ENCODE results near the gene SH3BP4. TPM values are rescaled to one million over a fixed set of nuclear protein-coding genes. Genes with fewer than 3 reads are reported as not detected.

The SH3BP4 gene
- total RNA-seq, 1 experiment from 2014 or later = 93.8 TPM

DNA sequence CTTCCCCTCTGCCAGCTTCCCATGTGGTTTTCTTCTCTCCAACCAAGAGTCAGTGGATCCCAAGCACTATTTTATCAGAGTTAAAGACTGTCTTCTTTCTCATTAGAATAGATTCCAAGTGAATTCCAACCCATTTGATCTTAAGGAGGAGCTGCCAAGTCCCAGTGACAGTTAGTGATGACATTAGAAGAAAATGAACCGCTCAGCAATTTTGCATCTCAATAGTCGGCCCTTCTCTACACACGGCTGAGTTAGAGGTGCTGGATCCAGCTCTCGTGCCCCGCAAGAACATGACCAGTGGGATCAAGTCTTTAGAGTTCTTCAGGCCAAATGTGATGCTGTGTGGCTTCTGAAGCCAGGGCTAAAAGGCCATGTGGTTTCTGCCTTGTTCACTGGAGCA lies 132.6 kb downstream of the SH3BP4 start:
- H3K79me2 ChIP-seq (ENCODE audit: insufficient read depth, low read length) = no peaks in the 10 kb centered on the region
- H3K9me3 Mint-ChIP-seq = no peaks in the 10 kb centered on the region; a peak in 1 of 5 replicates
- no peak overlapping the region for H2BK120ac ChIP-seq (ENCODE audit: low read depth, low read length, poor library complexity, severe bottlenecking)
- no peak overlapping the region for H3K56ac ChIP-seq (ENCODE audit: insufficient read length, low read depth, low read length)
- no peaks in the 10 kb centered on the region for H3K79me1 ChIP-seq (ENCODE audit: insufficient read depth, low read depth, low read length, poor library complexity, severe bottlenecking)
- H3K4ac ChIP-seq (ENCODE audit: low read depth, low read length) = no peak overlapping the region
- no peak overlapping the region for H2BK20ac ChIP-seq (ENCODE audit: low read depth, low read length, poor library complexity, severe bottlenecking)
- no peaks in the 10 kb centered on the region for H3K36me3 Mint-ChIP-seq (ENCODE audit: insufficient read depth in 1 of 3, low read depth in 3 of 3)
- no peak overlapping the region for H2BK15ac ChIP-seq (ENCODE audit: low read depth, low read length)
- DNase-seq = no peak
- H2AK5ac ChIP-seq (ENCODE audit: insufficient read length, low read length) = no peak overlapping the region
- H4K5ac ChIP-seq (ENCODE audit: insufficient read length, low read depth, low read length) = no peak overlapping the region
- H3K4me2 ChIP-seq (ENCODE audit: insufficient read depth, insufficient read length, low read length) = no peak overlapping the region
- H3K4me3 Mint-ChIP-seq = no peak overlapping the region
- no peak overlapping the region for H3K9ac ChIP-seq (ENCODE audit: extremely low read depth, insufficient read length, low read length)
- H2BK5ac ChIP-seq (ENCODE audit: insufficient read length, low read length) = no peak overlapping the region
- H3T11ph ChIP-seq (ENCODE audit: low read length) = no peak overlapping the region
- no peak overlapping the region for H3K23ac ChIP-seq (ENCODE audit: insufficient read length, low read depth, low read length)
- TF ChIP-seq, protein P1, sequence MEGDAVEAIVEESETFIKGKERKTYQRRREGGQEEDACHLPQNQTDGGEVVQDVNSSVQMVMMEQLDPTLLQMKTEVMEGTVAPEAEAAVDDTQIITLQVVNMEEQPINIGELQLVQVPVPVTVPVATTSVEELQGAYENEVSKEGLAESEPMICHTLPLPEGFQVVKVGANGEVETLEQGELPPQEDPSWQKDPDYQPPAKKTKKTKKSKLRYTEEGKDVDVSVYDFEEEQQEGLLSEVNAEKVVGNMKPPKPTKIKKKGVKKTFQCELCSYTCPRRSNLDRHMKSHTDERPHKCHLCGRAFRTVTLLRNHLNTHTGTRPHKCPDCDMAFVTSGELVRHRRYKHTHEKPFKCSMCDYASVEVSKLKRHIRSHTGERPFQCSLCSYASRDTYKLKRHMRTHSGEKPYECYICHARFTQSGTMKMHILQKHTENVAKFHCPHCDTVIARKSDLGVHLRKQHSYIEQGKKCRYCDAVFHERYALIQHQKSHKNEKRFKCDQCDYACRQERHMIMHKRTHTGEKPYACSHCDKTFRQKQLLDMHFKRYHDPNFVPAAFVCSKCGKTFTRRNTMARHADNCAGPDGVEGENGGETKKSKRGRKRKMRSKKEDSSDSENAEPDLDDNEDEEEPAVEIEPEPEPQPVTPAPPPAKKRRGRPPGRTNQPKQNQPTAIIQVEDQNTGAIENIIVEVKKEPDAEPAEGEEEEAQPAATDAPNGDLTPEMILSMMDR (conservative IDR thresholded peaks at IDR 0.05) = no peak
- no peaks in the 10 kb centered on the region for H3K4me1 ChIP-seq (ENCODE audit: insufficient read depth, low read length)
- no peak overlapping the region for H4K8ac ChIP-seq (replicated peaks; ENCODE audit: insufficient read length, low read depth, low read length)
- H3K27ac ChIP-seq (ENCODE audit: insufficient read length, low read depth, low read length) = no peak overlapping the region
- H3K27ac Mint-ChIP-seq = no peak overlapping the region
- no peaks in the 10 kb centered on the region for H3K23me2 ChIP-seq (ENCODE audit: insufficient read length, low read depth, low read length, poor library complexity, severe bottlenecking)
- H4K20me1 ChIP-seq (ENCODE audit: control insufficient read depth, insufficient read depth, insufficient read length) = no peaks in the 10 kb centered on the region
- no peak overlapping the region for H2AFZ ChIP-seq (ENCODE audit: low read length)
- H4K91ac ChIP-seq (ENCODE audit: insufficient read length, low read depth, low read length) = no peak overlapping the region
- no peak overlapping the region for H3K18ac ChIP-seq (ENCODE audit: insufficient read length, low read depth, low read length)
- no peak overlapping the region for H2BK12ac ChIP-seq (ENCODE audit: insufficient read length, low read depth, low read length)
- no peaks in the 10 kb centered on the region; the same call in 1 of the 2 replicates for H3K27me3 Mint-ChIP-seq (ENCODE audit: low read depth)
- no peak overlapping the region; the same call in 1 of the 2 replicates for H3K14ac ChIP-seq (ENCODE audit: insufficient read depth, low read length)
- H3K27me3 ChIP-seq (ENCODE audit: insufficient read depth, low read length) = 0 out of 2 replicates have a peak, but pooled peaks cover 2% of the 10 kb centered on the region
- H3K4me1 Mint-ChIP-seq = peaks cover 14 to 24% of the 10 kb centered on the region in 2 experiments
- no CpG with 5 or more reads among the region's 5 CpGs for WGBS (ENCODE audit: extremely low coverage, insufficient read length, low lambda C conversion rate)
- H3K9me3 ChIP-seq (ENCODE audit: control insufficient read depth, low read depth, low read length) = no peaks in the 10 kb centered on the region
